ENCODE data around the gene LRIG1. TPM values are rescaled to one million over a fixed set of nuclear protein-coding genes. Genes with fewer than 3 reads are reported as not detected.

The LRIG1 gene
- total and polyA plus RNA-seq, 2 of the 8 experiments (the other 6 are each of a cell fraction or from before 2014, with no cell fraction given), result 78.1 to 88.7 TPM

DNA sequence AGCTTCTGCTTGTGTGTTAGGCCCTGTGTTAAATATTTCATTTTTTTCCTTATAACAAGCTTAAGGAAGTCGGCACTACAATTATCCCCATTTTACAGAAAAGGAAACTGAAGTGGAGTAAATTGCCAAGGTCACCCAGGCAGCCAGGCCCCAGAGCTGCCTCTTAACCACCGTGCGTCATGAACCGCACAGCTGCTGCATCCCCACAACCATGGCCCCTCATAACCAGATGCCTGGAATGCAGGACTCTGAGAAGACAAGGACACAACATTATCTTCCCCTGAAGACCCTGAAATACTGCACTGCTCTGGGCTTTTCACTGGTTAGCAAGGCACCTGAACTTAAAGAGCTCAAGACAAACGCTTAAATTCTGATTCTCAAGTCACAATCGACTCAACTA lies 14.6 kb downstream of the LRIG1 start:
- Histone ChIP-seq H4K5ac (ENCODE audit: insufficient read length, low read depth, low read length) (no peak overlapping the region), H3K4me3 (ENCODE audit: extremely low read depth in 1 of 4, insufficient read depth in 2 of 4, low read depth in 3 of 4, low read length in 4 of 4) (no peak overlapping the region), H3K14ac (ENCODE audit: insufficient read length) (no peak overlapping the region), H4K8ac (ENCODE audit: extremely low read depth, insufficient read depth, low read length) (no peak overlapping the region), H3K56ac (replicated peaks; ENCODE audit: insufficient read length, low read depth, low read length) (no peak overlapping the region), H3K9ac (replicated peaks in 1 of 4; ENCODE audit: extremely low read depth in 1 of 4, low read depth in 3 of 4, low read length in 3 of 4) (no peak overlapping the region), H2BK12ac (ENCODE audit: low read depth, low read length) (no peak overlapping the region), H3K9me3 (ENCODE audit: insufficient read depth in 2 of 2, low read depth in 1 of 2, low read length in 1 of 2) (no peaks in the 10 kb centered on the region), H2BK20ac (ENCODE audit: low read length) (no peak overlapping the region), H3K27me3 (replicated peaks in 1 of 4; ENCODE audit: control insufficient read depth in 3 of 4, extremely low read depth in 1 of 4, insufficient read depth in 3 of 4, low read length in 3 of 4) (no peaks in the 10 kb centered on the region), H3K27ac (ENCODE audit: low read depth, low read length) (no peak overlapping the region), H2AK5ac (ENCODE audit: low read depth, low read length) (no peak overlapping the region; the same call in 1 of the 2 replicates), H4K20me1 (replicated peaks in 1 of 2; ENCODE audit: control insufficient read depth in 1 of 2, insufficient read depth in 2 of 2, low read length in 2 of 2) (peaks cover 14 to 33% of the 10 kb centered on the region in 2 experiments), H2BK5ac (ENCODE audit: low read depth, low read length) (no peak overlapping the region), H4K91ac (replicated peaks; ENCODE audit: insufficient read length, low read length) (no peak overlapping the region), H2BK15ac (ENCODE audit: low read length) (no peak overlapping the region), H2AFZ (ENCODE audit: low read length) (no peak overlapping the region), H3K4ac (replicated peaks; ENCODE audit: insufficient read length, low read depth, low read length) (no peak overlapping the region), H3K4me1 (replicated peaks in 1 of 4; ENCODE audit: control insufficient read depth in 3 of 4, insufficient read depth in 4 of 4, low read length in 3 of 4) (peaks cover 2 to 59% (median 39%) of the 10 kb centered on the region in 4 experiments), H3K79me2 (ENCODE audit: control insufficient read depth in 1 of 2, insufficient read depth in 2 of 2, low read length in 2 of 2) (peaks cover 71 to 100% of the 10 kb centered on the region in 2 experiments), H3K18ac (ENCODE audit: extremely low read depth, low read length) (no peak overlapping the region), H3K23me2 (ENCODE audit: low read depth, low read length) (no peaks in the 10 kb centered on the region), H3K23ac (ENCODE audit: insufficient read length) (no peak overlapping the region), H3K36me3 (ENCODE audit: control insufficient read depth in 2 of 4, insufficient read depth in 4 of 4, low read length in 3 of 4) (no peaks in the 10 kb centered on the region), H3K4me2 (ENCODE audit: insufficient read depth in 1 of 2, low read depth in 2 of 2, low read length in 2 of 2) (peak overlapping the region in 1 of 2 experiments; percentile 1; a peak in 1 of 4 replicates), H2BK120ac (replicated peaks; ENCODE audit: low read depth, low read length) (peak overlapping the region; percentile 2), H3K79me1 (ENCODE audit: low read depth, low read length) (peaks cover 22% of the 10 kb centered on the region)
- no peak for FAIRE-seq
- DNase-seq (ENCODE audit: low read depth in 1 of 2, low spot score in 2 of 2), result no peak
- TF ChIP-seq EP300 (IDR thresholded peaks at IDR 0.05; ENCODE audit: borderline replicate concordance in 1 of 2, low read depth in 2 of 2, low read length in 2 of 2), result no peak
- TF ChIP-seq POLR2A (IDR thresholded peaks at IDR 0.05; ENCODE audit: control extremely low read depth in 1 of 2, low read depth in 2 of 2, low read length in 2 of 2), result peak in 1 of 2 experiments; percentile 21; a peak in 1 of 3 replicates
- no peak for TF ChIP-seq CTBP2 (IDR thresholded peaks at IDR 0.05; ENCODE audit: borderline replicate concordance, insufficient read depth, insufficient read length, low read length)
- WGBS, 2 experiments (ENCODE audit: extremely low coverage in 1 of 2, insufficient coverage in 1 of 2, insufficient read length in 1 of 2, insufficient replicate concordance in 2 of 2, low coverage in 1 of 2, low lambda C conversion rate in 2 of 2, missing lambda C conversion rate in 1 of 2), result 95% methylated on average over 6 of the region's 6 CpGs; no CpG with 5 or more reads in 1 of the 2 experiments
- POLR2A ChIA-PET (ENCODE audit: partially characterized antibody), result interaction anchor here (1.6 kb wide), 1 partner anchor 12 kb away, joined by 6 read pairs; no protein-coding TSS in a partner anchor
- CTCF ChIA-PET (ENCODE audit: partially characterized antibody), result interaction anchor here (0.9 to 1.4 kb wide), 5 partner anchors 13 to 119 kb away, joined by 3 to 6 read pairs (median 3); no protein-coding TSS in a partner anchor
